ENCODE data around the gene NR3C1. TPM values are rescaled to one million over a fixed set of nuclear protein-coding genes. Genes with fewer than 3 reads are reported as not detected.

Gene NR3C1
- total RNA-seq, 1 experiment from 2014 or later = 16.0 TPM

DNA sequence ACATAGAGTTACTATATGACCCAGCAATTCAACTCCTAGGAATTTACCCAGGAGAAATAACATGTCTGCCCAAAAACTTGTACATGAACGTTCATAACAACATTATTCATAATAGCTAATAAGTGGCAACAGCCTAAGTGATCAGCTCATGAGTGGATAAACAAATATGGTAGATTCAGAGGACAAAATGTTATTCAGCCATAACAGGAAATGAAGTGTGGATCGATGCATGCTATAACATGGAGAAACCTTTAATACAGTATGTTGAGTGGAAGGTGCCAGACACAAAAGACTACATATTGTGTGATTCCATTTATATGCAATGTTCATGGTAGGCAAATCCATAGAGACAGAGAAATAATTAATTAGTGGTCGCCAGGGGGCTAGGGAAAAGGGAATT lies 22.3 kb upstream of the NR3C1 start (continued):
- TF ChIP-seq, protein P1, sequence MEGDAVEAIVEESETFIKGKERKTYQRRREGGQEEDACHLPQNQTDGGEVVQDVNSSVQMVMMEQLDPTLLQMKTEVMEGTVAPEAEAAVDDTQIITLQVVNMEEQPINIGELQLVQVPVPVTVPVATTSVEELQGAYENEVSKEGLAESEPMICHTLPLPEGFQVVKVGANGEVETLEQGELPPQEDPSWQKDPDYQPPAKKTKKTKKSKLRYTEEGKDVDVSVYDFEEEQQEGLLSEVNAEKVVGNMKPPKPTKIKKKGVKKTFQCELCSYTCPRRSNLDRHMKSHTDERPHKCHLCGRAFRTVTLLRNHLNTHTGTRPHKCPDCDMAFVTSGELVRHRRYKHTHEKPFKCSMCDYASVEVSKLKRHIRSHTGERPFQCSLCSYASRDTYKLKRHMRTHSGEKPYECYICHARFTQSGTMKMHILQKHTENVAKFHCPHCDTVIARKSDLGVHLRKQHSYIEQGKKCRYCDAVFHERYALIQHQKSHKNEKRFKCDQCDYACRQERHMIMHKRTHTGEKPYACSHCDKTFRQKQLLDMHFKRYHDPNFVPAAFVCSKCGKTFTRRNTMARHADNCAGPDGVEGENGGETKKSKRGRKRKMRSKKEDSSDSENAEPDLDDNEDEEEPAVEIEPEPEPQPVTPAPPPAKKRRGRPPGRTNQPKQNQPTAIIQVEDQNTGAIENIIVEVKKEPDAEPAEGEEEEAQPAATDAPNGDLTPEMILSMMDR (IDR thresholded peaks at IDR 0.05 in 2 of 3, conservative IDR thresholded peaks at IDR 0.05 in 1 of 3; ENCODE audit: borderline replicate concordance in 1 of 3, insufficient read depth in 1 of 3, low read depth in 2 of 3, low read length in 2 of 3) = no peak
- TF ChIP-seq JUND (IDR thresholded peaks at IDR 0.05) = no peak
- TF ChIP-seq CBX3 (IDR thresholded peaks at IDR 0.05; ENCODE audit: low read depth) = no peak
- TF ChIP-seq ATF3 (IDR thresholded peaks at IDR 0.05) = no peak
- TF ChIP-seq FOSL1 (IDR thresholded peaks at IDR 0.05; ENCODE audit: low read depth) = no peak

DNA sequence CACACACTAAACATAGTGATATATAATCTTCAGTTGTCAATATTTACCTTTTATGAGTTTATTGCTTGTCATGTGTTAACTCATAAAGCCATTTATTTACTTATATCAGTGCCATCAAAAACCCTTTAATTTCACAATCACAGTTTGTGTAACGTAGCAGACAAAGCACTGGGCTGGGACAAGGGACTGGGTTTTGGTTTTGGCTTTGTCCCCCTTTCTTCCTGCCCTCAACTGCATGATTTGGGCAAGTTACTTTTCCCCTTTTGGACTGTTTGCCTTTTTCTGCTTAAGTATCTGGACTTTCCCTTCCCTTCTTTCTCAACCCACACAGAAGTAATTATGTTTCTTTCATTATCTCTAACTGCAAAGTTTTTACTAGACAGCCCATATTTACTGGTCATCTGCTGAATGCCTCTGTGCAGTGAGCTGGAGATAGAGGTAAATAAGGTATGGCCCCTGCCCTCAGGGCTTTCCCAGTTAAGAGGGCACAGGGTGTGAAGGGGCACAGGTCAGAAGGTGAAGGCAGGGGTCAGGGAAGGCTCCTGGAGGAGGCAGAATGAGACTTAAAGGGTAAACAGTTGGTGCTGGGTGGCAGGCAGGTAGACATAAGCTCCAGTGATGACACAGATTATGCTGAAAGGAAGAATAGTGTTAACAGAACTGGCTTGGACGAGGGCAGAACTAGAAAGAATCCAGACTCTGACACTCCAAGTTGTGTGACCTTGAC lies 14.8 kb upstream of the NR3C1 start:
- Histone ChIP-seq H3K27ac (ENCODE audit: low read depth, low read length) (no peak overlapping the region), H3K27me3 (ENCODE audit: insufficient read depth, low read length) (no peaks in the 10 kb centered on the region), H3K9ac (ENCODE audit: low read length) (no peak overlapping the region), H3K4me1 (ENCODE audit: control insufficient read depth in 1 of 2, insufficient read depth in 2 of 2, low read length in 2 of 2) (no peaks in the 10 kb centered on the region; a peak in 1 of 4 replicates), H3K36me3 (ENCODE audit: control insufficient read depth in 1 of 2, insufficient read depth in 2 of 2, low read length in 2 of 2) (no peaks in the 10 kb centered on the region), H3K79me2 (ENCODE audit: insufficient read depth, low read length) (no peaks in the 10 kb centered on the region), H4K20me1 (ENCODE audit: insufficient read depth) (no peaks in the 10 kb centered on the region), H3K9me2 (ENCODE audit: insufficient read depth) (no peaks in the 10 kb centered on the region), H2AFZ (ENCODE audit: low read depth, low read length, poor library complexity, severe bottlenecking) (no peak overlapping the region), H3K9me3 (ENCODE audit: control insufficient read depth in 1 of 2, insufficient read depth in 1 of 2, low read depth in 1 of 2, low read length in 2 of 2) (no peaks in the 10 kb centered on the region), H3K4me2 (ENCODE audit: low read length) (no peak overlapping the region), H3K4me3 (replicated peaks in 1 of 2; ENCODE audit: low read depth in 1 of 2, low read length in 2 of 2) (no peak overlapping the region)
- ChIA-PET RAD21 (ENCODE audit: low non-redundant PET in 1 of 2, low total read pairs in 2 of 2, uncharacterized antibody in 2 of 2, unreplicated experiment in 2 of 2) (no interaction called here), CTCF (interaction anchor here (1.5 kb wide), 1 partner anchor 15 kb away, joined by 3 read pairs; the partner anchor contains the start of gene NR3C1), POLR2A (no interaction called here)
- DNase-seq (ENCODE audit: low read depth, low spot score) = no peak
- no peak for ATAC-seq
- intact Hi-C loops (cut with micrococcal nuclease) = loop anchor here (10.0 kb wide), 1 partner anchor 404 kb away; no protein-coding TSS in a partner anchor
- no peak for TF ChIP-seq CEBPB (IDR thresholded peaks at IDR 0.05; ENCODE audit: low read depth)
- TF ChIP-seq ELF1 (IDR thresholded peaks at IDR 0.05; ENCODE audit: borderline replicate concordance, low read depth) = no peak
- TF ChIP-seq FOSL1 (IDR thresholded peaks at IDR 0.05; ENCODE audit: low read depth) = no peak
- TF ChIP-seq CBX3 (IDR thresholded peaks at IDR 0.05; ENCODE audit: low read depth) = no peak
- TF ChIP-seq, protein P2, sequence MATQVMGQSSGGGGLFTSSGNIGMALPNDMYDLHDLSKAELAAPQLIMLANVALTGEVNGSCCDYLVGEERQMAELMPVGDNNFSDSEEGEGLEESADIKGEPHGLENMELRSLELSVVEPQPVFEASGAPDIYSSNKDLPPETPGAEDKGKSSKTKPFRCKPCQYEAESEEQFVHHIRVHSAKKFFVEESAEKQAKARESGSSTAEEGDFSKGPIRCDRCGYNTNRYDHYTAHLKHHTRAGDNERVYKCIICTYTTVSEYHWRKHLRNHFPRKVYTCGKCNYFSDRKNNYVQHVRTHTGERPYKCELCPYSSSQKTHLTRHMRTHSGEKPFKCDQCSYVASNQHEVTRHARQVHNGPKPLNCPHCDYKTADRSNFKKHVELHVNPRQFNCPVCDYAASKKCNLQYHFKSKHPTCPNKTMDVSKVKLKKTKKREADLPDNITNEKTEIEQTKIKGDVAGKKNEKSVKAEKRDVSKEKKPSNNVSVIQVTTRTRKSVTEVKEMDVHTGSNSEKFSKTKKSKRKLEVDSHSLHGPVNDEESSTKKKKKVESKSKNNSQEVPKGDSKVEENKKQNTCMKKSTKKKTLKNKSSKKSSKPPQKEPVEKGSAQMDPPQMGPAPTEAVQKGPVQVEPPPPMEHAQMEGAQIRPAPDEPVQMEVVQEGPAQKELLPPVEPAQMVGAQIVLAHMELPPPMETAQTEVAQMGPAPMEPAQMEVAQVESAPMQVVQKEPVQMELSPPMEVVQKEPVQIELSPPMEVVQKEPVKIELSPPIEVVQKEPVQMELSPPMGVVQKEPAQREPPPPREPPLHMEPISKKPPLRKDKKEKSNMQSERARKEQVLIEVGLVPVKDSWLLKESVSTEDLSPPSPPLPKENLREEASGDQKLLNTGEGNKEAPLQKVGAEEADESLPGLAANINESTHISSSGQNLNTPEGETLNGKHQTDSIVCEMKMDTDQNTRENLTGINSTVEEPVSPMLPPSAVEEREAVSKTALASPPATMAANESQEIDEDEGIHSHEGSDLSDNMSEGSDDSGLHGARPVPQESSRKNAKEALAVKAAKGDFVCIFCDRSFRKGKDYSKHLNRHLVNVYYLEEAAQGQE (IDR thresholded peaks at IDR 0.05; ENCODE audit: low read depth) = no peak
- no peak for TF ChIP-seq EGR1 (IDR thresholded peaks at IDR 0.05; ENCODE audit: low read depth)
- no peak for TF ChIP-seq ZFX (IDR thresholded peaks at IDR 0.05)
- no peak for TF ChIP-seq SP1 (IDR thresholded peaks at IDR 0.05; ENCODE audit: low read depth)
- TF ChIP-seq ZNF274 (IDR thresholded peaks at IDR 0.05; ENCODE audit: low read depth, low read length) = no peak
- BruUV-seq (replicated peaks) = no TSS peak

Measured in HCT116 (cell line).